ENCODE measurements around the gene ADGRF1.

DNA sequence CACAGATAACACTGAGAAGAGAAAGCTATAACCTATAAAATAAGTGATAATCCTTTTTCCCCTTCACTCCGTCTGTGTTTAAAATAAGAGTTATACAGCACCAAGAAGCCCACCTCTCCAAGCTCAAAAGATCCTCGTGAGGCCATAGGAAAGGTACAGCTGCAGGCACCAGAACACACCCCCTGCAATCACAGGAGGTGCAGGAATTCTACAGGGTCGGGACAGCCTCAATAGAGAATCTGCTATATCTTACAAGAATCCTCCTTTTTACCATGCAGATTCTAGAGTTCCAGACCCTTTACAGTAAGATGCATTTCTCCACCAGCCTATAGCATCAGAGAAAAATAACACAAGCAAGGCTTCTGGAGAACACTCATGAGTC, 5.0 kb upstream of the ADGRF1 start:
- no peak for TF ChIP-seq GATA2 (IDR thresholded peaks at IDR 0.05; ENCODE audit: low read depth, low read length)
- TF ChIP-seq GATA3 (IDR thresholded peaks at IDR 0.05; ENCODE audit: low read depth, low read length), result no peak
